HG03196 (cell line): Measurements from ENCODE around the gene PPFIA3.

ENCODE experiments used
- ATAC-seq: cut with Tn5 transposase; IDR thresholded peaks from one replicate; pipeline ENCODE4 v1.9.1; 2021; ENCODE audit not compliant: unreplicated experiment

PPFIA3 gene

GRCh38 chr19:49148784-49149651 is 29.7 kb downstream of the PPFIA3 start:
- ATAC-seq = no peak

- no peak for ATAC-seq
Observed at GRCh38 chr19:49149652-49150105, 30.3 kb downstream of the PPFIA3 start.

- ATAC-seq = no peak
Observed at GRCh38 chr19:49150106-49150943, 31.0 kb downstream of the PPFIA3 start.

- no peak for ATAC-seq
Observed at GRCh38 chr19:49150944-49151243, 31.6 kb downstream of the PPFIA3 start.

GRCh38 chr19:49151267-49152118 is 32.1 kb downstream of the PPFIA3 start:
- ATAC-seq = no peak

GRCh38 chr19:49152119-49152550 is 32.8 kb downstream of the PPFIA3 start:
- no peak for ATAC-seq

- ATAC-seq = no peak
Observed at GRCh38 chr19:49153167-49153809, 33.9 kb downstream of the PPFIA3 start.

- no peak for ATAC-seq
Observed at GRCh38 chr19:49154279-49154678, 34.9 kb downstream of the PPFIA3 start.

- ATAC-seq = no peak
Observed at GRCh38 chr19:49155005-49155819, 35.9 kb downstream of the PPFIA3 start, which contains the start of gene HRC. HRC (minus strand) TSS chr19:49155396; CDS start chr19:49155237, 159 bp downstream.

- ATAC-seq = no peak
Observed at GRCh38 chr19:49155820-49156346, 36.5 kb downstream of the PPFIA3 start.

GRCh38 chr19:49157445-49158224 is 38.3 kb downstream of the PPFIA3 start, which contains the start of gene TRPM4:
TRPM4 (plus strand) TSS chr19:49157792; CDS start chr19:49157867, 75 bp downstream.
- no peak for ATAC-seq

GRCh38 chr19:49160450-49161189 is 41.3 kb downstream of the PPFIA3 start:
- no peak for ATAC-seq

- ATAC-seq = no peak
Observed at GRCh38 chr19:49161987-49162386, 42.6 kb downstream of the PPFIA3 start.

GRCh38 chr19:49165111-49165750 is 45.9 kb downstream of the PPFIA3 start:
- ATAC-seq = no peak

GRCh38 chr19:49165865-49166301 is 46.5 kb downstream of the PPFIA3 start:
- ATAC-seq = no peak

- no peak for ATAC-seq
Observed at GRCh38 chr19:49167857-49168409, 48.6 kb downstream of the PPFIA3 start.

- ATAC-seq = no peak
Observed at GRCh38 chr19:49168421-49168820, 49.1 kb downstream of the PPFIA3 start.
